ENCODE data around the gene ADCY1.

ADCY1 gene

DNA sequence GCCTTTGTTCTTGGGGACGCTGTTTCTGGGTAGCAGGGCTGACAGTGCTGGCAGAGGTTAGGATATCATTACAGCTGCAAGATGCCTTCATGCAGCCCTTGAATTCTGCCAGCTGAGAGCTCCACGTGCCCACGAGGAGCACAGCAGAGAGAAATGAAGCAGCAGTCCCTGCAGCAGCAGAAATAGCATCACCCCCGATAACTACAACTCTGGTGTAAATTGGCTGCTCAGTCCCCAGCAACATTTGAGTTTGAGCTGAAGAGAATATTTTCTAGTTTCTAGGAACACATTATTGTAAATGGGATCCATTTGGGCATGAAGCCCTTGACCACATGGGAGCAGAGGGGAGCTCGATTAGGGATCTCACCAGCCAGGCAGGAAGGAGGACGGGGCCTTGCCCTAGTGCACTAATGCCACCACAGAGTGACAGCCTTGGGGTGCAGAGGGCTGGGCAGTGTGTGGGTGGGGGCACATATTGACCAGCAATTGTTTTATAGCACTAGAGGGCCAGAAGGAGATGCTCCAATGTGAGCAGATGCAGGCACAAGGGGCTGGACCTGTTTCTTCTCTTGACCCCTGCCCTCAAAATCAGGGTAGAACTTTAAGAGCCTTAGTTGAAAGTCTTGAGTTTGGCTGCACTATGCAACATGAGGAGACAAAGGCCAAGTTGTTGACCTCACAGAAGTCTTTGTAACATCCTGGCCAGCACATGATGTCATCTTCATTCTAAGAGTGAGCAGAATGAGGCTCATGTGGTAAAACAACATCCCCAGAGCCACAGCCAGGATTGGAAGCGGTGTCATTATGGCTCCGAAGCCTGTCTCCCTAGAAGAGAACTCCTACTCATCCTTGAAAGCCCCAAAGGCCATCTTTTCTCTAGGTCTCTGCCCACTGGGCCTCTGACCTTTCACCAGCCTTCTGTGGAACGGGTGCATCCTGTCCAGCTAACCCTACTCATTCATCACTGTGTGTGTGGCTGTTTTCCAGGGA lies 52.6 kb downstream of the ADCY1 start:
- no peak overlapping the region for H3K27ac ChIP-seq (ENCODE audit: low read depth, low read length)
- no peaks in the 10 kb centered on the region for H3K9me3 ChIP-seq (ENCODE audit: control insufficient read depth, insufficient read depth, low read length)
- peaks cover 7% of the 10 kb centered on the region for H3K4me1 ChIP-seq (ENCODE audit: control insufficient read depth, insufficient read depth, low read length)
- no peak overlapping the region for H3K4me3 ChIP-seq (ENCODE audit: low read depth, low read length)
- no peak overlapping the region for H3K9ac ChIP-seq (ENCODE audit: low read depth, low read length)
- no peaks in the 10 kb centered on the region for H3K27me3 ChIP-seq (ENCODE audit: control insufficient read depth, insufficient read depth, low read length)
- H3K36me3 ChIP-seq (ENCODE audit: control insufficient read depth, insufficient read depth, low read length), result peaks cover 3% of the 10 kb centered on the region; the same call in 1 of the 2 replicates

DNA sequence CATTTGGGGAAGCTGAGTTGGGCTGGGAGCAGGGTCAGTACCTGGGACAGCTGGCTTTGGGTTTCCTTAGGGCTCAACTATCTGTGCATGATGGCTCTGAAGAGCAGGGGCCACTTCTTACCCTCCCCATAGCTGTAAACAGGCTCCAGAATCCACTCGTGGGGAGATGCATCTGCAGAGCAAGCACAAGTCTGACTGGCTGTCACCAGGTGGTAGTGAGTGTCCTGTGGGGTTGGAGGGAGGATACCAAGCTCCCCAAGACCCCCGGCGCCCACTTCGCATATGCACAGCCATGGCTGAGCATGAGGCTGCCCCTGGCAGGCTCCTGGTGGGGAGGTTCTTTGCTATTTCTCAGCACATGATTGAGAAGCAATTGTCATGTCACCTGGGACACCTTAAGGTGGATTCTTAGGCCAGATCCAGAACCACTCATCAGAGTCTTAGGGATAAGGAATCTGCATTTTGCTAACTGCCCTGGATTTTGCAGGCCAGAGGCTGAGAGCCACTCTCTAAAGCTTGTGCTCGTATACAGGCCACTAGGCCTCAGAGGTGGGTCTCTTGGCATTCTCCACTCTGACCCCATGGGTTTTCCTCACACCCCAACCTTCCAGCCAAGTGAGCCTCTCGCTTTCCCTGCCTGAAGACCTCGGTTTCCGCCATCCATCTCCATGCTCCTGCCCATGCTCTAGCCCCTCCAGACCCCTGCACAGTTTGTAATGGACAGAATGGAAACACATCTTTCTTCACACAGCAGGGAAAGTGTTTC lies 53.7 kb downstream of the ADCY1 start:
- Histone ChIP-seq H3K27ac (ENCODE audit: low read depth, low read length) (no peak overlapping the region), H3K9me3 (ENCODE audit: control insufficient read depth, insufficient read depth, low read length) (no peaks in the 10 kb centered on the region), H3K4me3 (ENCODE audit: low read depth, low read length) (no peak overlapping the region), H3K27me3 (ENCODE audit: control insufficient read depth, insufficient read depth, low read length) (no peaks in the 10 kb centered on the region), H3K36me3 (ENCODE audit: control insufficient read depth, insufficient read depth, low read length) (peaks cover 2% of the 10 kb centered on the region; the same call in 1 of the 2 replicates), H3K4me1 (ENCODE audit: control insufficient read depth, insufficient read depth, low read length) (peaks cover 7% of the 10 kb centered on the region), H3K9ac (ENCODE audit: low read depth, low read length) (no peak overlapping the region)

DNA sequence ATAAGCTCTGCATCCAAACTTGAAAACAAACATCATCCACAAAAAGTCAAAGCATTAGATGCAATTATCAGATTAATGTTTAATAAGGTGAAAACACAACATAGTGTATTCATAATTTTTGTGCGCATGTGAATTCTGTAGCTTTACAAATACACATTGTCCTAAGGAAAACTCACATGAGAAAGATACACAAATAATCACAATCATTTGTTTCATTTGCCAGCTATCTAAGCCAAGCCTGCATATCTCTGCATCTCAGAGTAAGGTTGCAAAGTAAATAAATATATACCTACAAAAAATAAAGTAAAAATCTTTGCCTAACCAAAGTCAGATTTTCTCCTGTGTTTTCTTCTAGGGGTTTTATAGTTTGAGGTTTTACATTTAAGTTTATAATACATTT lies 57.4 kb downstream of the ADCY1 start:
- H3K9ac ChIP-seq (ENCODE audit: low read depth, low read length), result no peak overlapping the region

DNA sequence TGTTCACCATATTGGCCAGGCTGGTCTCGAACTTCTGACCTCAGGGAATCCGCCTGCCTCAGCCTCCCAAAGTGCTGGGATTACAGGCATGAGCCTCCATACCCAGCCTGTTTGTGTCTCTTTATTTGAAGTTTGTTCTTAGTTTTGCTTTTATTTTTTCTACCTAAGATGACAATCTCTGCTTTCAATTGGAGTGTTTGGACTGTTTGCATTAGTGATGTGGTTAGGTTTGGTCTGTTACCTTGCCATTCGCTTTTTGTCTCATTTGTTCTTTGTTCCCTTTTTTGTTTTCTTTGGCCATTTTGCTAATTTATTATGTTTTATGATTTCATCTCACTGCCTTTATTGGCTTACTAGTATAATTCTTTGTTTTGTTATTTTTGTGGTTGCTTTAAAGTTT lies 62.6 kb downstream of the ADCY1 start:
- Histone ChIP-seq H3K9ac (ENCODE audit: low read depth, low read length) (no peak overlapping the region), H3K27ac (ENCODE audit: low read depth, low read length) (no peak overlapping the region), H3K9me3 (ENCODE audit: control insufficient read depth, insufficient read depth, low read length) (no peaks in the 10 kb centered on the region), H3K4me1 (ENCODE audit: control insufficient read depth, insufficient read depth, low read length) (no peaks in the 10 kb centered on the region), H3K27me3 (ENCODE audit: control insufficient read depth, insufficient read depth, low read length) (no peaks in the 10 kb centered on the region), H3K4me3 (ENCODE audit: low read depth, low read length) (no peak overlapping the region), H3K36me3 (ENCODE audit: control insufficient read depth, insufficient read depth, low read length) (no peaks in the 10 kb centered on the region)

More for the DNA sequence above, 57.4 kb downstream of the ADCY1 start:
- no peaks in the 10 kb centered on the region for H3K36me3 ChIP-seq (ENCODE audit: control insufficient read depth, insufficient read depth, low read length)
- H3K27ac ChIP-seq (ENCODE audit: low read depth, low read length), result no peak overlapping the region
- H3K9me3 ChIP-seq (ENCODE audit: control insufficient read depth, insufficient read depth, low read length), result no peaks in the 10 kb centered on the region
- no peak overlapping the region for H3K4me3 ChIP-seq (ENCODE audit: low read depth, low read length)
- no peaks in the 10 kb centered on the region for H3K27me3 ChIP-seq (ENCODE audit: control insufficient read depth, insufficient read depth, low read length)
- H3K4me1 ChIP-seq (ENCODE audit: control insufficient read depth, insufficient read depth, low read length), result peaks cover 7% of the 10 kb centered on the region

DNA sequence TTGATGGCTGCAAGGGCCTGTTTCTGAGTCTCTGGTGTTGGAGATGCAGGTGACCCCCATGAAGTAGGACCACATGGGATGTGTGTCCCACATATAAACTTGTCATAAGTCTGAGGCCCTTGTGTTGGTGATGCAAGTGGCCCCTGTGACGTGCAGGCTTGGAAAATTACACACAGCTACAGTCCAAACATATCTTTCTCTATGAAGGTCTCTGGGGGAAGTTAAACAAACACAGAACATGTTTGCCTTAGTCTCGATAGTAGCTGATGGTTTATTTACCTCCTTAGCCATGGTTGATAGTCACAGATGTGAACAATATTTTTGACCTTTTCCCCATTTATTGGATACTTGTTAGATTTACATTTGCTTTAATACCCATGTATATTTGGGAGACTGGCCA lies 64.7 kb downstream of the ADCY1 start:
- H3K27me3 ChIP-seq (ENCODE audit: control insufficient read depth, insufficient read depth, low read length), result no peaks in the 10 kb centered on the region
- H3K36me3 ChIP-seq (ENCODE audit: control insufficient read depth, insufficient read depth, low read length), result no peaks in the 10 kb centered on the region
- H3K9me3 ChIP-seq (ENCODE audit: control insufficient read depth, insufficient read depth, low read length), result no peaks in the 10 kb centered on the region
- H3K9ac ChIP-seq (ENCODE audit: low read depth, low read length), result no peak overlapping the region
- H3K4me1 ChIP-seq (ENCODE audit: control insufficient read depth, insufficient read depth, low read length), result no peaks in the 10 kb centered on the region
- H3K27ac ChIP-seq (ENCODE audit: low read depth, low read length), result no peak overlapping the region
- no peak overlapping the region for H3K4me3 ChIP-seq (ENCODE audit: low read depth, low read length)

DNA sequence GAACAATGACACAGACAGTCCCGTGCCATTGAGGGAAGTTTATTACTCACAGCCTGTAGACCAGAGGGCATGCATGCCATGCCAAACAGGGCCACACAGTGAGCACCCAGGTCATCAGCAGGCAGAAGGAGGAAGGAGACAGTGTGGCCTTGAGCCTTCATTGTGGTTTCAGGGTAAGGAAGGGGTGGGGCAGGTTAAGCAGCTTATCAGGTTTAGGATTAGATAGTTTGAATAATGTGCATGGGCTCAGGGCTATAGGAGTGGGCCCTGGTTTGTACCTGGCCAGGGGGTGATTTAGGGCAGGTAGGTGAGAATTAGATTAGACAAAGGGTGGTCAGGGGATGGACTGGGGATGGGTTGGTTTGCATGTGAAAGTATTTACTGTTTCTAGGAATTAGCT lies 67.9 kb downstream of the ADCY1 start:
- no peaks in the 10 kb centered on the region for H3K4me1 ChIP-seq (ENCODE audit: control insufficient read depth, insufficient read depth, low read length)
- H3K4me3 ChIP-seq (ENCODE audit: low read depth, low read length), result no peak overlapping the region
- H3K9me3 ChIP-seq (ENCODE audit: control insufficient read depth, insufficient read depth, low read length), result no peaks in the 10 kb centered on the region
- no peak overlapping the region for H3K27ac ChIP-seq (ENCODE audit: low read depth, low read length)
- no peaks in the 10 kb centered on the region for H3K27me3 ChIP-seq (ENCODE audit: control insufficient read depth, insufficient read depth, low read length)
- H3K9ac ChIP-seq (ENCODE audit: low read depth, low read length), result no peak overlapping the region
- no peaks in the 10 kb centered on the region for H3K36me3 ChIP-seq (ENCODE audit: control insufficient read depth, insufficient read depth, low read length)

DNA sequence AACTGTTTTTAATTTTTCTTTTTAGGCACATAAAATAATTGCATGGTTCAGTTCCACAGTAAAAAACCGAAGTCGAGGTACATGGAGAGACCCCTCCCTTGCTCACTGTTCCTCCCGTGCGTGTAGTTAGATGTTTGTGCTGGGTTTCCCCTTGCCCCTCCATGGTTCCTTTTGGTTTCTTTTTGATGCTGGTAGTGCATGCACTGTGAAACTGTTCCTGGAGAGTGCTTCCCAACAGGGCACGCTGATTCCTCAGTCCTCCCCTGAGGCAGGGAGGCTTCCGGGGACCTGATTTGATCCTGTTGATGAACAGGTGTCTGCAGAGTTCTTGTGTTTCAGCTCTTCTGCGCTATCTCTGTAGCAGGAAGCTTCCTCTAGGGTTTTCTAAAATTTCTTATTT lies 69.5 kb downstream of the ADCY1 start:
- Histone ChIP-seq H3K9me3 (ENCODE audit: control insufficient read depth, insufficient read depth, low read length) (no peaks in the 10 kb centered on the region), H3K9ac (ENCODE audit: low read depth, low read length) (no peak overlapping the region), H3K27ac (ENCODE audit: low read depth, low read length) (no peak overlapping the region), H3K4me1 (ENCODE audit: control insufficient read depth, insufficient read depth, low read length) (no peaks in the 10 kb centered on the region), H3K4me3 (ENCODE audit: low read depth, low read length) (no peak overlapping the region), H3K27me3 (ENCODE audit: control insufficient read depth, insufficient read depth, low read length) (no peaks in the 10 kb centered on the region), H3K36me3 (ENCODE audit: control insufficient read depth, insufficient read depth, low read length) (no peaks in the 10 kb centered on the region)

DNA sequence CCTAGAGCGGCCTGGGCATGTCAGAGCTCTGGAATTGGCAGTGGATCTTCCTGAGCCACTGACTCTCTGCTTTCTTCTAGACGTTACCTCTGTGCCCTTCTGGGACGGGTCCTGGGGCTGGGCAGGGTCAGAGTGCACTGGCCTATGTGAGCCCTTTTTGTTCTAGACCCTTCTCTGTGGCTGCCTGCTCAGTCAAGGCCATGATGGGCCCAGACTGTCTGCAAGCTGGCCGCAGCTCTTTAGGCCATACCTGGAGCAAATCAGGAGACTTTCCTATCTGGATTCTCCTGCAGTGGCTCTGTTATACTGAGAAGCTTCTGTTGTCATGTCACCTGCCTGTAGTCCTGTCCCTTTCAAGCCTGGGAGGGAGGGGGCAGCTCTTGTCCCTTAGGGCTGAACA lies 70.1 kb downstream of the ADCY1 start:
- H3K9me3 ChIP-seq (ENCODE audit: control insufficient read depth, insufficient read depth, low read length), result no peaks in the 10 kb centered on the region

DNA sequence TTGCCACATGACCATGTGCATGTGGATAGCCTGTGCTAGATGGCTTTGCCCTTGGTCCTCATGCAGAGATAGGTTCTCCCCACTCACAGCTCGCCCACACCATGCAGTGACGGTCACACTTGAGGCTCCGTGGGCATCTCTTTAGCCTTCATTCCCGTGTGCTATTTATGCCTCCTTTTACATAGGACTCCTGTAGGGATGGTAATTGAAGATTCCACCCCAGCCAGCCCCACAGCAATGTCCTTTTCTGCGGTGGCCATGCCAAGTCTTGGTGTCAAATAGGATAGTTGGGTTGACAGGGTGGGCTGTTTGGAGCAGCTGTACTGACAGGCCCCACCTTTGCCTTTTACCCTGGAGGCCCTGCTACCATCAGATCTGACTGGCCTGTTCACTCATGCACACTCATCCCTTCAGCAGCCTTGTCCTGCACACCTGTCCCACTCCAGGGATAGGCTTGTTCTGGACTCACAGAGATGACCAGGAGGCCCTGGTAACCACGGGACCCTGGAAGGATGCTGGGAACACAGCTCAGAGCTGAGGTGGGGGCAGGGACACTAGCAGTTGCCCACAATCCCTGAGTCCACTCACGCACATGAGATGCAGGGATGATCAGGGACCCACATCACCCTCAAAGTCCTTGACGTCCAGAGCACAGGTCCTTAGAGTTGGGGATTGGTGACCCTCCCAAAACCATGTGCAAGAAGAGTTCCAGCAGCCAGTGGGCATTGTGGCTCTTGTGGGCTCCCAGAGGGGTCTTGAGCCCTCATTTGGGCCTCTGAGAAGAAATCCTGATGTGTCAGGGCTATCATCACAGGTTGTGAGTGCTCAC lies 71.2 kb downstream of the ADCY1 start:
- peaks cover 9% of the 10 kb centered on the region; the same call in 1 of the 2 replicates for H3K36me3 ChIP-seq (ENCODE audit: control insufficient read depth, insufficient read depth, low read length)
- no peaks in the 10 kb centered on the region for H3K27me3 ChIP-seq (ENCODE audit: control insufficient read depth, insufficient read depth, low read length)
- H3K27ac ChIP-seq (ENCODE audit: low read depth, low read length), result no peak overlapping the region
- H3K4me1 ChIP-seq (ENCODE audit: control insufficient read depth, insufficient read depth, low read length), result no peaks in the 10 kb centered on the region
- no peak overlapping the region for H3K9ac ChIP-seq (ENCODE audit: low read depth, low read length)
- H3K4me3 ChIP-seq (ENCODE audit: low read depth, low read length), result no peak overlapping the region
- no peaks in the 10 kb centered on the region for H3K9me3 ChIP-seq (ENCODE audit: control insufficient read depth, insufficient read depth, low read length)

More for the DNA sequence above, 70.1 kb downstream of the ADCY1 start:
- Histone ChIP-seq H3K4me1 (ENCODE audit: control insufficient read depth, insufficient read depth, low read length) (no peaks in the 10 kb centered on the region), H3K4me3 (ENCODE audit: low read depth, low read length) (no peak overlapping the region), H3K27ac (ENCODE audit: low read depth, low read length) (no peak overlapping the region), H3K27me3 (ENCODE audit: control insufficient read depth, insufficient read depth, low read length) (no peaks in the 10 kb centered on the region), H3K9ac (ENCODE audit: low read depth, low read length) (no peak overlapping the region), H3K36me3 (ENCODE audit: control insufficient read depth, insufficient read depth, low read length) (no peaks in the 10 kb centered on the region; the same call in 1 of the 2 replicates)

DNA sequence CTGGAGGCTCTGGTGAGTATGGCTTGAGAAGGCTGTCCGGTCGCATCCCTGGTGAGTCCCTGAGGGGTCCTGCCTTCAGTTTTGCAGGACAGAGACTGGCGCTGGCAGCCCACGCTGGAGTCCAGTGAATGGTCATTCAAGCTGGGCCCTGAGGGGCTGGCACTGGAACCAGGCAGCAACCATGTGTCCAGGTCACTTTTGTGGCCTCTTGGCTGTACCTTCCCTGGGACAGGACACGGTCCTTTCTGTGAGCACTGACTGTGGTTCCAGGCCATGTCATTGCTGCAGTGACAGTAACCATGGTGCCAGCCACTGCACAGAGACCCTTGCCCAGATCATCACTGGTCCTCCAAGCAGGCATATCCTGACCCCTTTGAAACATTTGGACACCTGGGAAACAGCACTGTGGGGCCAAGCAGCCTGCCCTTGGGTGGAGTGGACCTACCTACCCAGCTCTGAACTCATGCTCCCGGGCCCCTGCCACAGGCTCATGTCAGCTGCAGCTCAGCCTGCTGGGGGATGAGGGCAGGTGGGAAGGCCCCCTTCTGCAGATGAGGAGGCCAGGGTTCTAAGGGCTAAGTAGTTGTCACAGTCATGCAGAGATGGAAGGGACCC lies 72.1 kb downstream of the ADCY1 start:
- Histone ChIP-seq H3K4me1 (ENCODE audit: control insufficient read depth, insufficient read depth, low read length) (no peaks in the 10 kb centered on the region), H3K27me3 (ENCODE audit: control insufficient read depth, insufficient read depth, low read length) (no peaks in the 10 kb centered on the region)

More for the DNA sequence above, 72.1 kb downstream of the ADCY1 start:
- Histone ChIP-seq H3K27ac (ENCODE audit: low read depth, low read length) (no peak overlapping the region), H3K9ac (ENCODE audit: low read depth, low read length) (no peak overlapping the region), H3K4me3 (ENCODE audit: low read depth, low read length) (no peak overlapping the region), H3K36me3 (ENCODE audit: control insufficient read depth, insufficient read depth, low read length) (peaks cover 14% of the 10 kb centered on the region; the same call in 1 of the 2 replicates), H3K9me3 (ENCODE audit: control insufficient read depth, insufficient read depth, low read length) (no peaks in the 10 kb centered on the region)

Measured in HUES48 (cell line).